ENCODE results near the gene ANKRD12.

GRCh38 chr18:9088252-9088651 lies 48.3 kb upstream of the ANKRD12 start:
- no peak for TF ChIP-seq EZH2 (IDR thresholded peaks at IDR 0.05)
- no peak for TF ChIP-seq POLR2AphosphoS5 (IDR thresholded peaks at IDR 0.05; ENCODE audit: borderline replicate concordance, low read depth, low read length)
- TF ChIP-seq FOXP2 (optimal IDR thresholded peaks at IDR 0.05; ENCODE audit: control extremely low read depth, extremely low read length, insufficient read depth): no peak
